NOMO-1 treated with dmso at 0.1 percent for 144 hours (cell line): ENCODE measurements around the gene ZNF408.

Experiments used
- DNase-seq: peaks from one replicate; lab custom pipeline; 2025; ENCODE audit not compliant: unreplicated experiment; lab: John Stamatoyannopoulos, UW

ZNF408 gene

GRCh38 chr11:46725338-46726205 is 24.7 kb downstream of the ZNF408 start:
- DNase-seq, result no peak

GRCh38 chr11:46726206-46726862 is 25.5 kb downstream of the ZNF408 start:
- no peak for DNase-seq

- DNase-seq, result no peak
Observed at GRCh38 chr11:46727952-46728658, 27.3 kb downstream of the ZNF408 start.

GRCh38 chr11:46728659-46729040 is 27.8 kb downstream of the ZNF408 start:
- DNase-seq, result no peak

GRCh38 chr11:46729110-46730027 is 28.5 kb downstream of the ZNF408 start:
- DNase-seq, result no peak

- no peak for DNase-seq
Observed at GRCh38 chr11:46731545-46731944, 30.7 kb downstream of the ZNF408 start.

GRCh38 chr11:46733234-46733633 is 32.4 kb downstream of the ZNF408 start:
- DNase-seq, result no peak

GRCh38 chr11:46736146-46736545 is 35.3 kb downstream of the ZNF408 start:
- DNase-seq, result no peak

GRCh38 chr11:46736615-46737014 is 35.8 kb downstream of the ZNF408 start:
- no peak for DNase-seq

- no peak for DNase-seq
Observed at GRCh38 chr11:46737699-46738098, 36.9 kb downstream of the ZNF408 start.

- DNase-seq, result no peak
Observed at GRCh38 chr11:46738887-46739286, 38.1 kb downstream of the ZNF408 start.

- DNase-seq, result no peak
Observed at GRCh38 chr11:46741600-46742484, 41.0 kb downstream of the ZNF408 start.

- no peak for DNase-seq
Observed at GRCh38 chr11:46743043-46743442, 42.2 kb downstream of the ZNF408 start.

GRCh38 chr11:46743693-46744339 is 43.0 kb downstream of the ZNF408 start:
- DNase-seq, result no peak

- no peak for DNase-seq
Observed at GRCh38 chr11:46745328-46745727, 44.5 kb downstream of the ZNF408 start.

- no peak for DNase-seq
Observed at GRCh38 chr11:46745995-46746394, 45.2 kb downstream of the ZNF408 start.

GRCh38 chr11:46747150-46747549 is 46.3 kb downstream of the ZNF408 start:
- DNase-seq, result no peak
